Sigmoid colon (tissue), 7 donors: ENCODE results near the gene HEPHL1. TPM values are rescaled to one million over a fixed set of nuclear protein-coding genes. Genes with fewer than 3 reads are reported as not detected.

Source experiments
- DNase-seq: peaks from one replicate; pipeline ENCODE4 v3.0.0-alpha.2; 2019
- H3K27ac ChIP-seq, 4 donors: fragments of 200-600 bp; sonication (generic); one replicate each; pipeline ENCODE4 v1.5.1; 2016 to 2019; ENCODE audit warnings: mild to moderate bottlenecking in 1 of 4
- H3K27me3 ChIP-seq, 3 donors: fragments of 200-600 bp; sonication (generic); one replicate each; pipeline ENCODE4 v1.5.1; 2019; ENCODE audit warnings: mild to moderate bottlenecking in 1 of 3
- H3K36me3 ChIP-seq, 4 donors: fragments of 200-600 bp; sonication (generic); one replicate each; pipeline ENCODE4 v1.5.1; 2016 to 2019
- H3K4me1 ChIP-seq, 4 donors: fragments of 200-600 bp; sonication (generic); one replicate each; pipeline ENCODE4 v1.5.1; 2017 to 2019
- H3K4me3 ChIP-seq, 4 donors: fragments of 200-600 bp; sonication (generic); one replicate each; pipeline ENCODE4 v1.5.1; 2017 to 2019; ENCODE audit warnings: mild to moderate bottlenecking in 2 of 4, moderate library complexity in 1 of 4
- H3K9me3 ChIP-seq, 4 donors: fragments of 200-600 bp in 3 of 4; sonication (generic) in 3 of 4; one replicate each; pipeline versions ENCODE4 v1.5.1 to v1.6.1; 2013 to 2019
- CTCF ChIP-seq, 4 experiments: fragments of 450-650 bp in 3 of 4; fragments of 200-600 bp in 1 of 4; IDR thresholded peaks; one replicate each; pipeline ENCODE4 v1.5.1; 2016 to 2019; ENCODE audit warnings: antibody characterized with exemption in 4 of 4, mild to moderate bottlenecking in 3 of 4, moderate library complexity in 2 of 4
- EP300 ChIP-seq, 4 donors: sonication (generic); formaldehyde crosslinking; IDR thresholded peaks; one replicate each; pipeline ENCODE4 v1.6.1; 2017; ENCODE audit warnings: antibody characterized with exemption in 4 of 4
- POLR2A ChIP-seq, 2 donors: fragments of 450-650 bp; IDR thresholded peaks; one replicate each; pipeline ENCODE4 v1.6.1; 2016; ENCODE audit warnings: antibody characterized with exemption in 2 of 2, mild to moderate bottlenecking in 2 of 2, moderate library complexity in 2 of 2
- POLR2AphosphoS5 ChIP-seq, 4 donors: sonication (generic); formaldehyde crosslinking; IDR thresholded peaks; one replicate each; pipeline ENCODE4 v1.6.1; 2017; ENCODE audit warnings: antibody characterized with exemption in 4 of 4
- WGBS, 2 donors: extraction: QIAGEN DNeasy Blood & Tissue Kit; methylation state at CpG; one replicate each; pipeline ENCODE4 v1.1.7; 2013; 5-methylcytosine and 5-hydroxymethylcytosine counted together
- intact Hi-C: fragments of 100-400 bp; cut with DNase I; formaldehyde crosslinking; loops from one replicate; pipeline ENCODE4 v1.15.1; 2023
- polyA plus RNA-seq, 3 donors: library from polyadenylated mRNA; stranded (reverse); fragments of 200-250 nt; gene quantifications; one replicate each; pipeline ENCODE4 v1.2.3, GENCODE V29; 2013
- total RNA-seq, 4 donors: library from RNA; depleted of rRNA; stranded (reverse); fragments of >200 nt; gene quantifications; one replicate each; pipeline ENCODE4 v1.1.0, GENCODE V29; 2016
- donor health status: healthy with polysubstance abuse.
- donor health status: Bipolar disorder and iron deficiency.
- donor health status: healthy.

Gene HEPHL1
- total and polyA plus RNA-seq, 7 donors = not detected

GRCh38 chr11:93983542-93984195 is 37.5 kb upstream of the HEPHL1 start:
- no peak for DNase-seq
- H3K27me3 ChIP-seq = no peaks in the 10 kb centered on the region
- WGBS, 2 donors = 48 to 53% methylated on average over 3 of the region's 3 CpGs
- H3K36me3 ChIP-seq = no peaks in the 10 kb centered on the region
- TF ChIP-seq POLR2A (IDR thresholded peaks at IDR 0.05) (no peak), EP300 (IDR thresholded peaks at IDR 0.05) (no peak), CTCF (IDR thresholded peaks at IDR 0.05) (no peak), POLR2AphosphoS5 (IDR thresholded peaks at IDR 0.05) (no peak)
- intact Hi-C loops = no loop called here
- no peaks in the 10 kb centered on the region for H3K9me3 ChIP-seq
- H3K27ac ChIP-seq = no peak overlapping the region
- no peak overlapping the region for H3K4me3 ChIP-seq
- no peaks in the 10 kb centered on the region for H3K4me1 ChIP-seq

GRCh38 chr11:93984196-93984567 is 37.0 kb upstream of the HEPHL1 start:
- Histone ChIP-seq H3K4me3 (no peak overlapping the region), H3K4me1 (no peaks in the 10 kb centered on the region), H3K27ac (no peak overlapping the region), H3K9me3 (no peaks in the 10 kb centered on the region), H3K27me3 (no peaks in the 10 kb centered on the region), H3K36me3 (no peaks in the 10 kb centered on the region)
- intact Hi-C loops = no loop called here
- WGBS, 2 donors = 85 to 86% methylated on average over 1 of the region's 1 CpG
- TF ChIP-seq CTCF (IDR thresholded peaks at IDR 0.05) = no peak
- TF ChIP-seq POLR2A (IDR thresholded peaks at IDR 0.05) = no peak
- TF ChIP-seq POLR2AphosphoS5 (IDR thresholded peaks at IDR 0.05) = no peak
- TF ChIP-seq EP300 (IDR thresholded peaks at IDR 0.05) = no peak
- no peak for DNase-seq

- no peak for DNase-seq
- Histone ChIP-seq H3K4me1 (no peaks in the 10 kb centered on the region), H3K4me3 (no peak overlapping the region), H3K27me3 (no peaks in the 10 kb centered on the region), H3K27ac (no peak overlapping the region), H3K36me3 (no peaks in the 10 kb centered on the region), H3K9me3 (no peaks in the 10 kb centered on the region)
- TF ChIP-seq EP300 (IDR thresholded peaks at IDR 0.05) (no peak), POLR2A (IDR thresholded peaks at IDR 0.05) (no peak), POLR2AphosphoS5 (IDR thresholded peaks at IDR 0.05) (no peak), CTCF (IDR thresholded peaks at IDR 0.05) (no peak)
- 40 to 64% methylated on average over 2 of the region's 2 CpGs for WGBS, 2 donors
- intact Hi-C loops = no loop called here
Measured at GRCh38 chr11:93984936-93985335, 36.2 kb upstream of the HEPHL1 start.

- H3K4me3 ChIP-seq = no peak overlapping the region
- H3K9me3 ChIP-seq = no peaks in the 10 kb centered on the region
- no peak for TF ChIP-seq POLR2A (IDR thresholded peaks at IDR 0.05)
- TF ChIP-seq EP300 (IDR thresholded peaks at IDR 0.05) = no peak
- TF ChIP-seq POLR2AphosphoS5 (IDR thresholded peaks at IDR 0.05) = no peak
- H3K4me1 ChIP-seq = no peaks in the 10 kb centered on the region
- DNase-seq = no peak
- intact Hi-C loops = no loop called here
- 15 to 61% methylated on average over 3 of the region's 3 CpGs for WGBS, 2 donors
- H3K27me3 ChIP-seq = no peaks in the 10 kb centered on the region
- H3K27ac ChIP-seq = no peak overlapping the region
- no peaks in the 10 kb centered on the region for H3K36me3 ChIP-seq
Measured at GRCh38 chr11:93986716-93987115, 34.4 kb upstream of the HEPHL1 start.

GRCh38 chr11:93988455-93988854 is 32.7 kb upstream of the HEPHL1 start:
- 72 to 81% methylated on average over 1 of the region's 1 CpG for WGBS, 2 donors
- no peak overlapping the region for H3K4me3 ChIP-seq
- no peak overlapping the region for H3K27ac ChIP-seq
- H3K36me3 ChIP-seq = no peaks in the 10 kb centered on the region
- H3K9me3 ChIP-seq = peaks cover 0 to 11% (median 3%) of the 10 kb centered on the region in 4 donors
- intact Hi-C loops = no loop called here
- H3K27me3 ChIP-seq = no peaks in the 10 kb centered on the region
- TF ChIP-seq EP300 (IDR thresholded peaks at IDR 0.05) = no peak
- TF ChIP-seq POLR2AphosphoS5 (IDR thresholded peaks at IDR 0.05) = no peak
- no peak for TF ChIP-seq CTCF (IDR thresholded peaks at IDR 0.05)
- TF ChIP-seq POLR2A (IDR thresholded peaks at IDR 0.05) = no peak
- no peak for DNase-seq
- H3K4me1 ChIP-seq = no peaks in the 10 kb centered on the region
